ENCODE data around the gene MYLK4.

GRCh38 chr6:2753110-2753489 lies 2.4 kb upstream of the MYLK4 start:
- TF ChIP-seq CTCF (IDR thresholded peaks at IDR 0.05; ENCODE audit: poor library complexity), result no peak
- no peak for TF ChIP-seq EZH2 (IDR thresholded peaks at IDR 0.05; ENCODE audit: borderline replicate concordance)
- TF ChIP-seq EZH2phosphoT487 (IDR thresholded peaks at IDR 0.05; ENCODE audit: low read depth, severe bottlenecking, unreplicated experiment), result no peak
